GM23338 (cell line): ENCODE data around the gene PKD1. TPM values are rescaled to one million over a fixed set of nuclear protein-coding genes. Genes with fewer than 3 reads are reported as not detected.

Experiments used
- ATAC-seq: fragments of 200-7000 bp; cut with Tn5 transposase; 3 replicates; pipeline ENCODE4 v1.9.1; 2020
- DNase-seq: peaks from one replicate; pipeline ENCODE4 v3.0.0-alpha.2; 2015; ENCODE audit warnings: low spot score
- H2AFZ ChIP-seq: fragments of 200-600 bp; sonication (generic); 2 replicates; pipeline ENCODE4 v1.8.0; 2016; ENCODE audit warnings: antibody characterized with exemption, mild to moderate bottlenecking, moderate library complexity
- H3F3A ChIP-seq: fragments of 200-600 bp; sonication (generic); replicated peaks from 2 replicates; pipeline ENCODE4 v1.8.0; 2017; ENCODE audit warnings: antibody characterized with exemption, mixed run types, low read depth
- H3K27ac ChIP-seq: fragments of 200-600 bp; sonication (generic); 2 replicates; pipeline ENCODE4 v1.6.1; 2016; ENCODE audit warnings: low read depth
- H3K27me3 ChIP-seq: fragments of 200-600 bp; sonication (generic); 2 replicates; pipeline ENCODE4 v1.8.0; 2016; ENCODE audit warnings: mild to moderate bottlenecking, mixed run types, moderate library complexity; ENCODE audit not compliant: insufficient read depth
- H3K36me3 ChIP-seq: fragments of 200-600 bp; sonication (generic); 2 replicates; pipeline ENCODE4 v1.8.0; 2016; ENCODE audit warnings: mild to moderate bottlenecking; ENCODE audit not compliant: insufficient read depth
- H3K4me1 ChIP-seq: fragments of 200-600 bp; sonication (generic); 2 replicates; pipeline ENCODE4 v1.8.0; 2016; ENCODE audit warnings: mild to moderate bottlenecking, moderate library complexity; ENCODE audit not compliant: insufficient read depth
- H3K4me2 ChIP-seq: fragments of 200-600 bp; sonication (generic); 2 replicates; pipeline ENCODE4 v1.7.1; 2017; ENCODE audit warnings: mixed run types
- H3K4me3 ChIP-seq: fragments of 200-600 bp; sonication (generic); 2 replicates; pipeline ENCODE4 v1.6.1; 2016; ENCODE audit warnings: mixed run types
- H3K79me2 ChIP-seq: fragments of 200-600 bp; sonication (generic); replicated peaks from 2 replicates; pipeline ENCODE4 v1.8.0; 2017; ENCODE audit warnings: mild to moderate bottlenecking; ENCODE audit not compliant: insufficient read depth
- H3K9me2 ChIP-seq: fragments of 200-600 bp; sonication (generic); 2 replicates; pipeline ENCODE4 v1.8.0; 2017; ENCODE audit not compliant: insufficient read depth
- H4K20me1 ChIP-seq: fragments of 200-600 bp; sonication (generic); replicated peaks from 2 replicates; pipeline ENCODE4 v1.8.0; 2017; ENCODE audit warnings: mild to moderate bottlenecking; ENCODE audit not compliant: insufficient read depth
- H3K27ac Mint-ChIP-seq: 2 replicates; pipeline ENCODE4 v1.8.0; 2020; ENCODE audit warnings: inconsistent platforms, mild to moderate bottlenecking, moderate library complexity, mixed read lengths
- H3K27me3 Mint-ChIP-seq: 3 replicates; pipeline ENCODE4 v1.8.0; 2022; ENCODE audit warnings: low read depth, mild to moderate bottlenecking, moderate library complexity, mixed read lengths, inconsistent platforms; ENCODE audit not compliant: insufficient read depth, poor library complexity
- H3K36me3 Mint-ChIP-seq: 3 replicates; pipeline ENCODE4 v1.8.0; 2021; ENCODE audit warnings: low read depth, mild to moderate bottlenecking, inconsistent platforms, moderate library complexity, mixed read lengths
- H3K4me1 Mint-ChIP-seq: 3 replicates; pipeline ENCODE4 v1.8.0; 2020; ENCODE audit warnings: mild to moderate bottlenecking, inconsistent platforms, mixed read lengths
- H3K4me3 Mint-ChIP-seq: 3 replicates; pipeline ENCODE4 v1.8.0; 2021; ENCODE audit warnings: moderate library complexity, mild to moderate bottlenecking, inconsistent platforms, mixed read lengths
- H3K9me3 Mint-ChIP-seq: 3 replicates; pipeline ENCODE4 v1.8.0; 2020; ENCODE audit warnings: moderate library complexity, mild to moderate bottlenecking, inconsistent platforms, mixed read lengths
- CREB1 ChIP-seq: fragments of 250-450 bp; sonication (Bioruptor Pico); IDR thresholded peaks from 2 replicates; pipeline ENCODE4 v1.5.0; 2020; ENCODE audit warnings: low read depth, mild to moderate bottlenecking, moderate library complexity
- EZH2 ChIP-seq: fragments of 200-600 bp; sonication (generic); IDR thresholded peaks from one replicate; pipeline ENCODE4 v1.8.0; 2017; ENCODE audit warnings: antibody characterized with exemption, mild to moderate bottlenecking, low read depth; ENCODE audit not compliant: unreplicated experiment
- EZH2phosphoT487 ChIP-seq: fragments of 200-600 bp; sonication (generic); IDR thresholded peaks from one replicate; pipeline ENCODE4 v1.8.1; 2018; ENCODE audit warnings: antibody characterized with exemption; ENCODE audit not compliant: unreplicated experiment
- JUNB ChIP-seq: IDR thresholded peaks from one replicate; pipeline ENCODE4 v1.6.1; 2016; ENCODE audit warnings: antibody characterized with exemption; ENCODE audit not compliant: unreplicated experiment
- NANOG ChIP-seq: IDR thresholded peaks from 2 replicates; pipeline ENCODE4 v1.6.1; 2016; ENCODE audit warnings: antibody characterized with exemption, borderline replicate concordance
- POLR2AphosphoS5 ChIP-seq: IDR thresholded peaks from 2 replicates; pipeline ENCODE4 v1.6.1; 2016; ENCODE audit warnings: antibody characterized with exemption, low read depth
- STAT1 ChIP-seq: IDR thresholded peaks from one replicate; pipeline ENCODE4 v1.6.1; 2016; ENCODE audit warnings: antibody characterized with exemption; ENCODE audit not compliant: unreplicated experiment
- ZNF331 ChIP-seq: fragments of 250-450 bp; sonication (Bioruptor Pico); IDR thresholded peaks from 2 replicates; pipeline ENCODE4 v1.5.0; 2020; ENCODE audit warnings: low read depth, mild to moderate bottlenecking, moderate library complexity
- polyA plus RNA-seq: library from polyadenylated mRNA; unstranded; fragments of >200 nt; fragmentation: Nextera tagmentation; extraction: Ambion mirVana; gene quantifications from 2 replicates; pipeline ENCODE4 v1.2.1, GENCODE V29; 2016
- total RNA-seq: library from RNA; depleted of rRNA; stranded (reverse); fragments of >200 nt; shearing (Covaris generic); gene quantifications from 2 replicates; pipeline ENCODE4 v1.2.3, GENCODE V29; 2014
- TF ChIP-seq, protein P1 (sequence below): fragments of 250-450 bp; sonication (Bioruptor Pico); IDR thresholded peaks from 2 replicates; pipeline ENCODE4 v1.5.0; 2020; ENCODE audit warnings: mild to moderate bottlenecking, moderate library complexity
- TF ChIP-seq, protein P2 (sequence below): IDR thresholded peaks from 2 replicates; pipeline ENCODE4 v1.6.1; 2016; ENCODE audit warnings: antibody characterized with exemption

The PKD1 gene
- total and polyA plus RNA-seq, 2 experiments from 2014 or later = 21.1 to 107 TPM

- TF ChIP-seq, protein P1, sequence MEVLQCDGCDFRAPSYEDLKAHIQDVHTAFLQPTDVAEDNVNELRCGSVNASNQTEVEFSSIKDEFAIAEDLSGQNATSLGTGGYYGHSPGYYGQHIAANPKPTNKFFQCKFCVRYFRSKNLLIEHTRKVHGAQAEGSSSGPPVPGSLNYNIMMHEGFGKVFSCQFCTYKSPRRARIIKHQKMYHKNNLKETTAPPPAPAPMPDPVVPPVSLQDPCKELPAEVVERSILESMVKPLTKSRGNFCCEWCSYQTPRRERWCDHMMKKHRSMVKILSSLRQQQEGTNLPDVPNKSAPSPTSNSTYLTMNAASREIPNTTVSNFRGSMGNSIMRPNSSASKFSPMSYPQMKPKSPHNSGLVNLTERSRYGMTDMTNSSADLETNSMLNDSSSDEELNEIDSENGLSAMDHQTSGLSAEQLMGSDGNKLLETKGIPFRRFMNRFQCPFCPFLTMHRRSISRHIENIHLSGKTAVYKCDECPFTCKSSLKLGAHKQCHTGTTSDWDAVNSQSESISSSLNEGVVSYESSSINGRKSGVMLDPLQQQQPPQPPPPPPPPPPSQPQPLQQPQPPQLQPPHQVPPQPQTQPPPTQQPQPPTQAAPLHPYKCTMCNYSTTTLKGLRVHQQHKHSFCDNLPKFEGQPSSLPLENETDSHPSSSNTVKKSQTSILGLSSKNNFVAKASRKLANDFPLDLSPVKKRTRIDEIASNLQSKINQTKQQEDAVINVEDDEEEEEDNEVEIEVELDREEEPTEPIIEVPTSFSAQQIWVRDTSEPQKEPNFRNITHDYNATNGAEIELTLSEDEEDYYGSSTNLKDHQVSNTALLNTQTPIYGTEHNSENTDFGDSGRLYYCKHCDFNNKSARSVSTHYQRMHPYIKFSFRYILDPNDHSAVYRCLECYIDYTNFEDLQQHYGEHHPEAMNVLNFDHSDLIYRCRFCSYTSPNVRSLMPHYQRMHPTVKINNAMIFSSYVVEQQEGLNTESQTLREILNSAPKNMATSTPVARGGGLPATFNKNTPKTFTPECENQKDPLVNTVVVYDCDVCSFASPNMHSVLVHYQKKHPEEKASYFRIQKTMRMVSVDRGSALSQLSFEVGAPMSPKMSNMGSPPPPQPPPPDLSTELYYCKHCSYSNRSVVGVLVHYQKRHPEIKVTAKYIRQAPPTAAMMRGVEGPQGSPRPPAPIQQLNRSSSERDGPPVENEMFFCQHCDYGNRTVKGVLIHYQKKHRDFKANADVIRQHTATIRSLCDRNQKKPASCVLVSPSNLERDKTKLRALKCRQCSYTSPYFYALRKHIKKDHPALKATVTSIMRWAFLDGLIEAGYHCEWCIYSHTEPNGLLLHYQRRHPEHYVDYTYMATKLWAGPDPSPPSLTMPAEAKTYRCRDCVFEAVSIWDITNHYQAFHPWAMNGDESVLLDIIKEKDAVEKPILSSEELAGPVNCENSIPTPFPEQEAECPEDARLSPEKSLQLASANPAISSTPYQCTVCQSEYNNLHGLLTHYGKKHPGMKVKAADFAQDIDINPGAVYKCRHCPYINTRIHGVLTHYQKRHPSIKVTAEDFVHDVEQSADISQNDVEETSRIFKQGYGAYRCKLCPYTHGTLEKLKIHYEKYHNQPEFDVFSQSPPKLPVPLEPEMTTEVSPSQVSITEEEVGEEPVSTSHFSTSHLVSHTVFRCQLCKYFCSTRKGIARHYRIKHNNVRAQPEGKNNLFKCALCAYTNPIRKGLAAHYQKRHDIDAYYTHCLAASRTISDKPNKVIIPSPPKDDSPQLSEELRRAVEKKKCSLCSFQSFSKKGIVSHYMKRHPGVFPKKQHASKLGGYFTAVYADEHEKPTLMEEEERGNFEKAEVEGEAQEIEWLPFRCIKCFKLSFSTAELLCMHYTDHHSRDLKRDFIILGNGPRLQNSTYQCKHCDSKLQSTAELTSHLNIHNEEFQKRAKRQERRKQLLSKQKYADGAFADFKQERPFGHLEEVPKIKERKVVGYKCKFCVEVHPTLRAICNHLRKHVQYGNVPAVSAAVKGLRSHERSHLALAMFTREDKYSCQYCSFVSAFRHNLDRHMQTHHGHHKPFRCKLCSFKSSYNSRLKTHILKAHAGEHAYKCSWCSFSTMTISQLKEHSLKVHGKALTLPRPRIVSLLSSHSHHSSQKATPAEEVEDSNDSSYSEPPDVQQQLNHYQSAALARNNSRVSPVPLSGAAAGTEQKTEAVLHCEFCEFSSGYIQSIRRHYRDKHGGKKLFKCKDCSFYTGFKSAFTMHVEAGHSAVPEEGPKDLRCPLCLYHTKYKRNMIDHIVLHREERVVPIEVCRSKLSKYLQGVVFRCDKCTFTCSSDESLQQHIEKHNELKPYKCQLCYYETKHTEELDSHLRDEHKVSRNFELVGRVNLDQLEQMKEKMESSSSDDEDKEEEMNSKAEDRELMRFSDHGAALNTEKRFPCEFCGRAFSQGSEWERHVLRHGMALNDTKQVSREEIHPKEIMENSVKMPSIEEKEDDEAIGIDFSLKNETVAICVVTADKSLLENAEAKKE = no peak
- TF ChIP-seq JUNB (no peak), NANOG (no peak), POLR2AphosphoS5 (no peak)
- TF ChIP-seq, protein P2, sequence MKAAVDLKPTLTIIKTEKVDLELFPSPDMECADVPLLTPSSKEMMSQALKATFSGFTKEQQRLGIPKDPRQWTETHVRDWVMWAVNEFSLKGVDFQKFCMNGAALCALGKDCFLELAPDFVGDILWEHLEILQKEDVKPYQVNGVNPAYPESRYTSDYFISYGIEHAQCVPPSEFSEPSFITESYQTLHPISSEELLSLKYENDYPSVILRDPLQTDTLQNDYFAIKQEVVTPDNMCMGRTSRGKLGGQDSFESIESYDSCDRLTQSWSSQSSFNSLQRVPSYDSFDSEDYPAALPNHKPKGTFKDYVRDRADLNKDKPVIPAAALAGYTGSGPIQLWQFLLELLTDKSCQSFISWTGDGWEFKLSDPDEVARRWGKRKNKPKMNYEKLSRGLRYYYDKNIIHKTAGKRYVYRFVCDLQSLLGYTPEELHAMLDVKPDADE = no peak
Measured at GRCh38 chr16:2078691-2079090, 57.0 kb downstream of the PKD1 start (continued).

GRCh38 chr16:2078096-2078495 lies 57.6 kb downstream of the PKD1 start:
- H3F3A ChIP-seq = no peaks in the 10 kb centered on the region
- Mint-ChIP-seq H3K9me3 (no peaks in the 10 kb centered on the region), H3K27me3 (peaks cover 4% of the 10 kb centered on the region), H3K4me1 (no peaks in the 10 kb centered on the region), H3K36me3 (peaks cover 12% of the 10 kb centered on the region), H3K4me3 (no peak overlapping the region), H3K27ac (no peak overlapping the region)
- ATAC-seq (no peak), DNase-seq (no peak)
- no peaks in the 10 kb centered on the region for H3K4me1 ChIP-seq
- no peak overlapping the region for H3K27ac ChIP-seq
- H3K27me3 ChIP-seq = no peaks in the 10 kb centered on the region
- H3K79me2 ChIP-seq = no peaks in the 10 kb centered on the region
- no peaks in the 10 kb centered on the region for H4K20me1 ChIP-seq
- no peak overlapping the region for H3K4me3 ChIP-seq
- H3K9me2 ChIP-seq = no peaks in the 10 kb centered on the region
- no peak overlapping the region for H2AFZ ChIP-seq
- H3K4me2 ChIP-seq = no peak overlapping the region
- no peaks in the 10 kb centered on the region for H3K36me3 ChIP-seq
- TF ChIP-seq EZH2 (no peak), ZNF331 (CRISPR knock-in tag) (no peak), JUNB (no peak), CREB1 (no peak), EZH2phosphoT487 (no peak), POLR2AphosphoS5 (no peak), STAT1 (no peak)
- TF ChIP-seq, protein P2 = no peak
